ENCODE data around the gene ZFPL1.

ZFPL1 gene

DNA sequence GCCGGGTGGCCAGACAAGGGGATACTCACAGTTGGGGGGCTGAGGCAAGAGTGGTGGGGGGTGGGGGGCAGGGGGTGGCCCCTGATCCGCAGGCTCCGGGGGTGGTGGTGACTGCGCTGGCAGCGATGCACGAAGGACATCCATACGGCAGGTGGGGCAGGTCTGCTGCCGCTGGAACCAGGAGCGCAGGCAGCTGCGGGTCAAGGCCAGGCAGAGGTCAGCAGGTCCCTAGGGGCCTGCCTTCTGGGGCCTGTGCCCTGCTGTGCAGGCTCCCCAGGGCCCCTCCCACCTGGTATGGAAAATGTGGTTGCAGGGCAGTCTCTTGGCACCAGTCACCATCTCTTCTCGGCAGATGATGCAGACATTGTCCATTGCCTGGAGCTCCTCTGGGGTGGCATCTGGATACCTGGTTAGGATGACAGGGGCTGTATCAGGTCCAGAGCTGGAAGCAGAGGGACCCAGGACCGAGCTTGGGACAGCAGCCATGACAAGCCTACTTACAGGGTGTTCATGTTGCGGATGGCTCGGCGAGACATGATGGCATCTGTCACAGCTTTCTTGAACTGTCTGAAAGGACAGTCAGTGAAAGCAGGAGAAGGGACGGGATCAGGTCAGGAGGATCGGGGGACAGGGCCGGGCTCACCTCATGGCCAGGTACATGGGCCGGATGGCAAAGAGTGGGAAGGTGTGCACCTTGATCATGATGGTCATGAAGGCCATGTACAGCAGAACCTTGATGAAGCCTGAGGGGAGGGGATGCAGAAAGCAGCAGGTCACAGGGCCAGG lies 46.8 kb downstream of the ZFPL1 start:
- no peak for DNase-seq

DNA sequence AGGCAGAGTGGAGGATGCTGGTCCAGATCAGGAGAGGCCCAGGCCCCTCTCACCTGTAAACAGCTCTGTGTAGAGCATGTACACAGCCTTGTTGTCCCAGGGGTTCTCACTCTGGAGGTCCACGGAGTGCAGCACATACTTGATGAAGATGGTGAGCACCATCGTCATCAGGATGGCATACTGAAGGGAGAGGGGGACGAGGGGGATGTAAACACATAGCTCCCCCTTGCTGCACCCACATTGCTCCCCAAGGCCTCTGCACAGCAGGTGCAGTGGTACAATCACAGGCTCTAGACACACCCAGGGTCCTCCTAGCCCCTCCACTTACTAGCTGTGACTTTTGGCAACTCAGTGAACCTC lies 47.4 kb downstream of the ZFPL1 start:
- DNase-seq, result no peak

DNA sequence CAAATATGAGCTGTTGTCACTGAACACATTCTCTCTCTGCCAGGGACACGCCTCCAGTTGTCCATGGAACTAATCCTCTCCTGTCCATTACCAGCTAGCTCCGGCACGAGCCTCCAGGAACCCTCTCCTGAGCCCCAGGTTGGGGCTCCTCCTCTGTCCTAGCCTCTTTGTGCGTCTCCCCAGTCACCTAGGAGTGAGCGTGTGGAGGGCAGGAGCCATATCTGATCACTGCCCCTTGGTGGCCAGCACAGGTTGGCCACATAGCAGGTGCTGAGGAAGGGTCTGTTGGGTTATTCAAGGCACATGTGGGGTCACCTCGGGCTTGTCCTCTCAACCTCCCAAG lies 47.8 kb downstream of the ZFPL1 start:
- no peak for DNase-seq

DNA sequence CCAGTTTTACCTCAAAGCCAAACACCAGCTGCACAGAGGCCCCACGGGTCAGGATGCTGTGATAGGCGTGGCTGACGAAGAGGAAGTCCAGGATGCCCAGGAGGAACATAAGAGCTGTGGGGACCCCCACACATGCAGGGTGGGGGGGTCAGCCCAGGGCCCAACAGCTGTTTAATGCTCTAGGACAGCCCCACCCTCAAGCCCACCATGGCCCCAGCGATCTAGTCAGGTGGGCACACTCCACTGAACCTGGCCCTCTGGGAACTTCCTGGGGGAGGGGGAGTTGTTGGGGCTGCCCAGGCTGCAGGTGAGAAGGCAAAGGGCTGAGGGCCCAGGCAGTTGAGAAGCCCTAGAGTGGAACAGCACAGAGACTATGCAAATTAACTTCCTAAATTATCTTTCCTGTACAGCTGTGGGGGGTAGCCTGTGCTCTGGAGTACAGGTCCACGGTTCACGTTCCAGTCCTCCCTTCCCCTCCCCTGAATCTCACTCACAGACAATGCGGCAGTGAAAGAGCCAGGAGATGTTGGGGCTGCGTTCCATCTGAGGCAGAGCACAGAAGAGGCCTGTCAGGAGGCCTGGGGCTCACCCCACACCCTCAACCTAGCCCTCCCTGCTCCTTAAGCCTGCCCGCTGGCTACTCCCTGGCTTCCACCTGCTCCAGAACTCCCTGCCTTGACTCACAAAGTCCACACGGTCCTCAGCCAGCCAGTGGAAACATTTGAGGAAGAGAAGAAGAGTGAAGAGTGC lies 48.4 kb downstream of the ZFPL1 start:
- no peak for DNase-seq

DNA sequence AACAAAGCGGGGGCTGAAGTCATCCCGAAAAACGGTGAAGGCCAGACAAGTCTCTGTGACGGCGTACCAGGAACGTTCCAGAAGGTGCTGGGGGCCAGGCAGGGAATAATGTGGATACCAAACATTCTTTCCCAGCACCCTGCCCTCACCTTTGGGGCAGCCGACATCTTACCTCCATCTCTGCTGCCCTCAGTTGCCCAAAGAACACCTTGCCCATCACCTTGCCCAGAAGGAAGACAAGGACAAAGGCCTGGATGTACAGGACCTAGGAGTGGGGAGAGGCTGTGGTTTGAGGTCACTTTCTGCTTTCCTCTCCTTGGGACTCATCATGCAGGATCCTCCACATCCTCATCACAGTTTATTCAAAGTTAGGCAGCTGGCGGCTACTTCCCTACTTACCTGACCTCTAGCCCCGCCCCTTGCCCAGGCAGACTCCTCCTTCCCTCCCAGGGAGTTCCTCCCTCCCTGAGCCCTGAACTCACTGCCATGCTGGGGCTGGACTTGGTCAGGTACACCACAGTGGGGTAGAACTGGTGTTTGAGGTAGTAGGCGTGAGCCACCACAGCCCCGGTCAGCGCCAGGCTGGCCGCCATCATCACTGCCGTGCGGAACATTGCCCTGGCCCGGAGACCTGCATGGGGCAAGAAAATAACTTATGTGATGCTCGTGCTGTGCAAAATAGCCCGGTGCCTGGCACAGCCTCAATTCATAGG lies 49.1 kb downstream of the ZFPL1 start:
- no peak for DNase-seq

DNA sequence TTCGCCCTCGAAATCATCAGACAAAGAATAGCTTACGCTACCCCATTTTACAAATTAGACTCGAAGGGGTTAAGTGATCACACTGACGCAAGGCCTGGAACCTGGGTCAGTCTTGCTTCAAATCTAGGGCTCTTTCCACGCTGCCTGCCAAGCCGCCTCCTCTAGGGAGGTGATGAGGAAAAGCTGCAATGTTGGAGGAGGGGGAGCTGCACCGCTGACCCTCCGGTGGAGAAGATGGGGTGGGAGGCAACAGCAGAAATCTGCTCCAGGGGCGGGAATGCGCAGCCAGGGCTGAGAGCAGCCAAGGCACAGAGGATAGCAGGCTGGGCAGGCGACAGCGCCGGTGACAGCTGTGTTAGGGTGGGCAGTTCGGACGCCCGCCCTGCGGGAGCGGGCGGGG lies 49.7 kb downstream of the ZFPL1 start:
- no peak for DNase-seq

DNA sequence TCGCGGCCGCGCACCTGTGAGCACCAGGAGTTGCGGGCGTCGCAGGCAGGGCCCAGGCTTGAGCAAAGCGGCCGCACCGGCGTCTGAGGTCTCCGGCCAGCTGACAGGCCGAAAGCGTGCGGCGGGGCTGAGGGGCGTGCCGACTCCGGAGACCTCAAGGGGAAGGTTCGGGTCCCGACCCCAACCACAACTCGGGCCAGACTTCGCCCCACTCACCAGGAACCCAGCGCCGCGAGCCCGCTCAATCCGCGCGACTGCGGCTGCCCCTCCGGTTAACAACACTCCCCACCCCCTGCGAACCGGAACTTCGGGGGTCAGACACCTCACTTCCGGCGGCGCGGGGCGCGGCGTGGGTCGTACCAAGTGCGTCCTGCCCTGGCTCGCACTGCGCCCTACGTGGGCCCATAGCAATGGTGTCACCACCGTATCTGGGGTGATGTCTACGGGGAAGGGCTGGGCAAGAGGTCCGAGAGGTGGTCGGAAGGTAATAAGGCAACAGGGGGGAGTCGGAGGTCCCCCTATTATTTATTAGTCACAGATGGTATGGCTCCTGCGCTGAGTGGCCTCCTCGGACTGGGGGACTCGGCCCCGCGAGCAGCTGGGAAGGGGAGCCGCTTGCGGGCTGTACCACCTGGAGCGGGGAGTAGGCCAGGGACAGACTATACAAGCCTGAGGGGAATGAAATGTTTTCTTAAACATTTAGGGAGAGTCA lies 50.4 kb downstream of the ZFPL1 start, which contains the start of gene SYVN1:
TSS of gene SYVN1 (minus strand) at position 280 of the 712 bp plus-strand sequence. CDS start 918 bp downstream, outside the sequence.
- DNase-seq, result peak; percentile 80 to 86

DNA sequence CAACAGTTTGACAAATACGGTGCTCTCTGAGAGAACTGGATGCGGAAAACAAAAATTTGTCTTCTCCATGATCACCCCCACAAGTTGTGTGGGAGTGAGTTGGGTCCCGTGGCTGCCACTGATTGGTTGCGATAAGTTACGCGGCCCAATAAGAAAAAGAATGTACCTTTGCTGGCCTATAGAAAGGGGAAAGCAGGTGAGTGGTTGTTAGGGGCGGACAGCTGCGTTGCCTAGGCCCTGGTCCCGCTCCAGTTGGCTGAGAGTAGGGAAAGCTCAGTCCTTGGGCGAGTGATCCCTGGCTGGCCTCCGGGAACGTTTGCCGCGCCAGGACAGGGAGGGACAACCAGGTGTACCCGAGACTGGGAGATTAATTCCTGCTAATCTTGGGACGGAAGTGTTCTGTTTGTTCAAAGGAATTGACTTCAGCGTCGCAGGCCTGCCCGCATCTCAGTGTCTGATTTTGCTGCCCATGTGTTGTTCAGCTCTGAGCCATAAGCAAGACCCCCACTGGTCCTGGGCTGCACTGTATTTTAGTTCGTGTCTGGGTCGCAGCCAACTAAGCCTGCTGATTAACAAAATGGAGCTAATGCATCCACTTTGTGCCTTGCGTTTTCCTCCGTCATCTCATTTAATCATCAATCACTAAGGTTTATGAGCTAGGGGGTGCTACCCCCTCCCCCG lies 51.1 kb downstream of the ZFPL1 start:
- peak; percentile 96 for DNase-seq

DNA sequence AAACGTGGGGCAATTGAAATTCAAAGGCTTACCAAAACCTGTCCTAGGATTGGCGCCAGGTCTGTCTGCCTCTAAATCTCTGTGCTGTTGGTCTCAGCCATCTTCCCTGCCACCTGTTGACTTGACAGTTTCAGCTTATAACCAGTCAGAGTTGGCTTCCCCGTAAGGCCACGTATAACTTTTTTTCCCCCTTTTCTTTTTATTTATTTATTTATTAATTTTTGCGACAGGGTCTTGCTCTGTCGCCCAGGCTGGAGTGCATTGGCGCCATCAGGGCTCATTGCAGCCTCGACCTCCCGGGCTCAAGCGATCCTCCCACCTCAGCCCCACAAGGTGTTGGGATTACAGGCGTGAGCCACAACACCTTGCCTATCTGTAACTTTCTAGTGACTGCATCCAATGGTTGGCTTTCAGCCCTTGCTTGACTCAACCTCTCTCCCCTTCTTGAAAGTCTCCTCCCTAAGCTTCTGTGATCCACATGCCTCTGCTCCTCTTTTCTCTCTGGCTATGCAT lies 51.7 kb downstream of the ZFPL1 start:
- DNase-seq, result no peak

DNA sequence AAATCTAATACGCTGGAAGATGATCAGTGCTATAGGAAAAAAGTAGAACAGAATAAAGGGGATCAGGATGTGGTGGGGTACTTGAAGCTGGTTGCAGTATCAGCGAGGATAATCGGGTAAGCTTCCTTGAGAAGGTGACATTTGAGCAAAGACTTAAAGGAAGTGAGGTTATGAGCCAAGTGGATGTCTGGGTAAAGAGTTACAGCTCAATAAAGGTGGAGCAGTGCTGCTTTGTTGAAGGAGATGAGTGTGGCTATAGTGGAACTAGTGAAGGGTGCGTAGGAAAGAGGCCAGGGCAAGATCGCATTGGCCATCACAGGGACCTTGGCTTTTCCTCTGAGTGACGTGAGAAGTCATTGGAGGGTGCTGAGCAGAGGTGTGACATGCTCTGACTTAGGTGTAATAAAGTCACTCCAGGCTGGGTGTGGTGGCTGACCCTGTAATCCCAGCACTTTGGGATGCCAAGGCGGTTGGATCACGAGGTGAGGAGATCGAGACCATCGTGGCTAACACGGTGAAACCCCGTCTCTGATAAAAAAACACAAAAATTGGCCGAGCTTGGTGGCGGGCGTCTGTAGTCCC lies 52.6 kb downstream of the ZFPL1 start:
- no peak for DNase-seq

Measured in SHP77 (cell line).